Amniotic epithelial cell (primary cell): ENCODE measurements around the gene CYTH2.
"Not testable (repeated sequence)": the region's sequence is repeated elsewhere in the genome, so short reads cannot be mapped to it uniquely, and the experiment has no call there.

ENCODE experiments used
- DNase-seq: peaks from one replicate; pipeline ENCODE4 v3.0.0-alpha.2; 2010; ENCODE audit warnings: low read depth

The CYTH2 gene

DNA sequence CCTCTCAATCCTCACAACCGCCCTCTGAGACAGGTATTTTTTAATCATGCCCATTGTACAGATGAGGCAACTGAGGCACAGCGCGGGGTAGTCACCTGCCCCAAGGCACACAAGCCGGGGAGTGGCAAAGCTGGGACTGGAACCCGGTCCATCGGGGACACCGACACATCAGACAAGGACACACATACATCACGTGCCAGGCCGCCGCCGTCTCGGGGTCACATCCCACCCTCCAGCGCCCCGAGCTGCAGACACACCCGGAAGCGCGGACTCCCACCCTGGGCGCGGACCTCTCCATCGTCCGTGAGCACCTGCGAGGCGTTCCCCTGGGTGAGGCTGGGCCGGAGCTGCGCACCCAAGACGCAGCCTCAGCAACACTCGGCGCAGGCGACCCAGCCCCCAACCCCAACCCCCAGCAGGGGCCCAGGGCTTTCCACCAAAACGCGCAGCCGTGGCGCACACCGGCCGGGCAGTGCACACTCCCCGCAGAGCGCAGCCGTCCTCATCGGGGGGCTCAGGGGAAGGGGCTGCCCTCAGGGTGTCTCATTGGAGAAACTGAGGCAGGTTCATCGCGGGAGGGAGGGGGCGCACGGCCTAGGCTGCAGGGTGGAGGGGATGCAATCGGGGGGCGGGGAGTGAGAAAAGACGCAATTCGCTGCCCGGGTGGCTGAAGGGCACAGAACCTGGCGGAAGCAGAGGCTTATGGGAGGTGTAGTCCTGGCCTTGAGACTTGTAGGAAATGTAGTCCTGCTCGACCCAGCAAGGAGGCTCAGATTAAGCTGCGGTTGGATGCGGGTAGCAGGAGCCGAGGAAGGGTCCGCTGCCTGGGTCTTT lies 44.3 kb downstream of the CYTH2 start:
- peak; percentile 76 for DNase-seq

GRCh38 chr19:48514123-48514458 lies 44.9 kb downstream of the CYTH2 start:
- DNase-seq, result no peak

GRCh38 chr19:48516536-48516935 lies 47.4 kb downstream of the CYTH2 start:
- no peak for DNase-seq

DNA sequence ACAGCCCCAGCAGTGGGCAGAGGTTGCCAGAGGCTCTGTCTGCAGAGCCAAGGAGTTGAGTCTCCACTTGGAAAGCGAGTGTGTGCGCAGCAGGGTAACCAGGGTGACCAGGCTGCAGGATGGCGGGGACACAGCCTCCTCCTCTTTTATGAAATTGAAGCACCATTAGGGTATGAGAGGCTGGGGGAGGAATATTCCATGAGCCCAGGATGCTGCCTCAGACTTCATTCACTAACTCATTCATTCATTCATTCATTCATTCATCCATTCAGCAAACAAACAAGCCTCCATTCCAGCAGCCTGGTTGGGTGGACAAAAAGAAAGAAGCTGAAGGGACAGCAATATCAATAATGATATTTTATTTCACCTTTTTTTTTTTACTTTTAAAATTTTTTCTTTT lies 49.0 kb downstream of the CYTH2 start:
- no peak for DNase-seq

DNA sequence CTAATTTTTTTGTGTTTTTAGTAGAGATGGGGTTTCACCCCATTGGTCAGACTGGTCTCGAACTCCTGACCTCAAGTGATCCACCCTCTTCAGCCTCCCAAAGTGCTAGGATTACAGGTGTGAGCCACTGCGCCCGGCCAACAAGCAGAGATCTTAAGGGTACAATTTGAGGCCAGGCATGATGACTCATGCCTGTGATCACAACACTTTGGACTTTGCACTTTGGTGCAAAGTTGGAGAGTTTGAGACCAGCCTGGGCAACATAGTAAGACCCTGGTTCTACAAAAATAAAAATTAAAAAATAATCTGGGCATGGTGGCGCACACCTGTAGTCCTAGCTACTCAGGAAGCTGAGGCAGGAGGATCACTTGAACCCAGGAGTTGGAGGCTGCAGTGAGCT lies 50.3 kb downstream of the CYTH2 start:
- not testable (repeated sequence) for DNase-seq

GRCh38 chr19:48520134-48520533 lies 51.0 kb downstream of the CYTH2 start:
- DNase-seq, result no peak

DNA sequence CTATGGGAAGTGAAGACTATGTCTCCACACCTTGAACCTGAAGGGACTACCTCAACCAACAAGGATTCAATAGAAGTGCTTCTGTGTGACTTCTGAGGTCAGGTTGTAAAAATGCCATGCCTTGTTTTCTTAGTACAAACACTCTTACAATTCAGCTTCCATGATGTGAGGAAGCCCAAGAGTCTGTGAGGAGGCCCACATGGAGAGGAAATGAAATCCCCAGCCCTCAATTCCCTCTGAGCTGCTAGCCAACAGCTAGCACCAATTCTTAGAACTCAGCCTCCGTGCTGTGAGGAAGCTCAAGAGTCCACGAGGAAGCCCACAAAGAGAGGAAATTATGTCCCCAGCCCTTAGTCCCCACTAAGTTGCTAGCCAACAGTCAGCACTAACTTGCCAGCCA lies 55.1 kb downstream of the CYTH2 start:
- no peak for DNase-seq

DNA sequence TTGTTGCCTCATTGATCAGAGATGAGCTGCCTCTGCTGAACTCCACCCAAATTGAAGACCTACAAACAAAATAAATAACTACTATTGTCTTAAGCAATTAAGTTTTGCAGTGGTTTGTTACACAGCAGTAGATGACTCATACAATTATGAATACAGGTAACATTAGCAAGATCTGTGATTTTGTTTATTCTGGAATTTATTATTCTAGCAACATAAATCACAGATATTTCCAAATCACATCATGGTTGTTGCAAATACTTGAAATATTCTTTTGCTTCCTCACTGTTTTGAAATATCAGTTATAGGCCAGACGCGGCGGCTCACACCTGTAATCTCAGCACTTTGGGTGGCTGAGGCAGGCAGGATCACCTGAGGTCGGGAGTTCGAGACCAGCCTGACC lies 55.6 kb downstream of the CYTH2 start:
- DNase-seq, result peak; percentile 26

GRCh38 chr19:48529156-48529555 lies 60.0 kb downstream of the CYTH2 start:
- DNase-seq, result no peak

GRCh38 chr19:48530066-48530720 lies 61.0 kb downstream of the CYTH2 start:
- DNase-seq, result no peak

DNA sequence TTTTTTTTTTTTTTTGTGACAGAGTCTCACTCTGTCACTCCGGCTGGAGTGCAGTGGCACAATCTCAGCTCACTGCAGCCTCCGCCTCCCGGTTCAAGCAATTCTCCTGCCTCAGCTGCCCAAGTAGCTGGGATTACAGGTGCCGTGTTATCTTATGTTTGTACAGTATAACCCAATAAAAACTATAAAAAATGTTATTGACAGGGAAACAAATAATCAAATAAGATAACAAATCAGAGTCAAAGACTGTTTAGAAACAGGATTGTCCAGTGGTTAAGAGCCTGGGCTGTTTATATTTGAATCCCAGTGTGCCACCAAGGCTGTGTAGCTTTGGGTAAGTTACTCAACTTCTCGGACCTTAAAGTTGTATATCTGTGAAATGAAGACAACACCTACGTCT lies 61.6 kb downstream of the CYTH2 start:
- DNase-seq, result no peak
